ENCODE data around the gene C11orf91.
"Not testable (repeated sequence)": the region's sequence is repeated elsewhere in the genome, so short reads cannot be mapped to it uniquely, and the experiment has no call there.

The C11orf91 gene

GRCh38 chr11:33721426-33721825 lies 20.8 kb upstream of the C11orf91 start:
- DNase-seq, result no peak

GRCh38 chr11:33719587-33719986 lies 19.0 kb upstream of the C11orf91 start:
- no peak for DNase-seq

GRCh38 chr11:33718440-33718839 lies 17.8 kb upstream of the C11orf91 start:
- DNase-seq, result no peak

GRCh38 chr11:33716243-33716642 lies 15.6 kb upstream of the C11orf91 start:
- peak in 1 of 2 donors; percentile 35 for DNase-seq

- DNase-seq, result no peak
Observed at GRCh38 chr11:33713856-33714398, 13.3 kb upstream of the C11orf91 start.

- no peak for DNase-seq
Observed at GRCh38 chr11:33713151-33713855, 12.7 kb upstream of the C11orf91 start.

GRCh38 chr11:33712436-33712835 lies 11.8 kb upstream of the C11orf91 start:
- no peak for DNase-seq

- no peak for DNase-seq
Observed at GRCh38 chr11:33709466-33709865, 8.8 kb upstream of the C11orf91 start.

GRCh38 chr11:33708985-33709384 lies 8.4 kb upstream of the C11orf91 start:
- DNase-seq, result no peak

GRCh38 chr11:33707831-33708230 lies 7.2 kb upstream of the C11orf91 start:
- DNase-seq, result not testable (repeated sequence)

GRCh38 chr11:33706966-33707365 lies 6.3 kb upstream of the C11orf91 start:
- DNase-seq, result no peak

GRCh38 chr11:33706546-33706945 lies 5.9 kb upstream of the C11orf91 start:
- no peak for DNase-seq

- DNase-seq, result no peak
Observed at GRCh38 chr11:33704240-33705002, 3.8 kb upstream of the C11orf91 start.

GRCh38 chr11:33703788-33704187 lies 3.2 kb upstream of the C11orf91 start:
- no peak for DNase-seq

GRCh38 chr11:33703234-33703633 lies 2.6 kb upstream of the C11orf91 start:
- DNase-seq, result no peak

- no peak for DNase-seq
Observed at GRCh38 chr11:33701302-33702230, 940 bp upstream of the C11orf91 start.

GRCh38 chr11:33700063-33700501 lies 544 bp downstream of the C11orf91 start:
- no peak for DNase-seq

GRCh38 chr11:33699515-33700062 lies 1.0 kb downstream of the C11orf91 start:
- DNase-seq, result no peak

GRCh38 chr11:33698921-33699320 lies 1.7 kb downstream of the C11orf91 start:
- DNase-seq, result no peak

GRCh38 chr11:33697997-33698396 lies 2.6 kb downstream of the C11orf91 start:
- no peak for DNase-seq

GRCh38 chr11:33696931-33697638 lies 3.5 kb downstream of the C11orf91 start:
- DNase-seq, result no peak

GRCh38 chr11:33696411-33696810 lies 4.2 kb downstream of the C11orf91 start:
- DNase-seq, result no peak
